HCT116 (cell line): ENCODE data around the gene PRRX2.

Source experiments
- EGR1 ChIP-seq: IDR thresholded peaks from 2 replicates; pipeline ENCODE4 v1.6.1; 2012; ENCODE audit warnings: low read depth
- POLR2A ChIP-seq: IDR thresholded peaks from 2 replicates; pipeline ENCODE4 v1.7.0; 2011; ENCODE audit warnings: borderline replicate concordance; ENCODE audit not compliant: insufficient read depth, insufficient read length; ENCODE audit errors: extremely low read depth
- YY1 ChIP-seq: IDR thresholded peaks from 2 replicates; pipeline ENCODE4 v1.6.1; 2011; ENCODE audit warnings: low read length, low read depth, moderate library complexity, mild to moderate bottlenecking; ENCODE audit not compliant: insufficient replicate concordance; ENCODE audit errors: extremely low read depth
- ZNF274 ChIP-seq: fragments of 200-500 bp; sonication (Bioruptor generic); IDR thresholded peaks from 2 replicates; pipeline ENCODE4 v1.6.1; 2014; ENCODE audit warnings: mild to moderate bottlenecking, low read depth, low read length, inconsistent platforms
- TF ChIP-seq, protein P1 (sequence below), 3 experiments: fragments of 200-600 bp in 1 of 3; sonication (generic) in 1 of 3; IDR thresholded peaks in 2 of 3; conservative IDR thresholded peaks in 1 of 3; 2 replicates each; pipeline ENCODE4 v1.5.1; 2012 to 2017; ENCODE audit warnings: low read depth in 2 of 3, low read length in 2 of 3, antibody characterized with exemption in 1 of 3, borderline replicate concordance in 1 of 3, control low read depth in 1 of 3, mild to moderate bottlenecking in 1 of 3, mixed read lengths in 1 of 3, mixed run types in 1 of 3, moderate library complexity in 1 of 3; ENCODE audit not compliant: insufficient read depth in 1 of 3
- TF ChIP-seq, protein P2 (sequence below): IDR thresholded peaks from 2 replicates; pipeline ENCODE4 v1.6.1; 2011; ENCODE audit warnings: mild to moderate bottlenecking, low read length, moderate library complexity; ENCODE audit not compliant: insufficient replicate concordance; ENCODE audit errors: extremely low read depth

DNA sequence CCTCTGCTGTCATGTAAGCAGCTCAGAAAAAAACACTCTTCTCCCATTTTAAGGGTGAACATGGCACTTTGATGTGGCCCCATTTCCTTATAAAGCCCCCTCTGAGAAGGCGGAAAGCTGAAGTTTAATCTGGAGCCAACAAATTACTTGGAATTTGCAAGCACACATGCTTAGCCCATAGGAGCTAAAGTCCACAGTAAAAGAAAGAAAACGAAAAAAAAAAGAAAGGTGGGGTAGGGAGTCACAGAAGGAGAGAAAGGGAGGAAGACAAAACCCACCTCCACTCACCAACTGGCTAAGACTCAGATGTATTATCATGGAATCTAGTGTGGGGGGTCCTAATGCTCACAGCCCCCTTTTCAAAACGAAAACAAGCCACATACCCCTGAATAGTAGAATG lies 30.4 kb downstream of the PRRX2 start:
- TF ChIP-seq, protein P1, sequence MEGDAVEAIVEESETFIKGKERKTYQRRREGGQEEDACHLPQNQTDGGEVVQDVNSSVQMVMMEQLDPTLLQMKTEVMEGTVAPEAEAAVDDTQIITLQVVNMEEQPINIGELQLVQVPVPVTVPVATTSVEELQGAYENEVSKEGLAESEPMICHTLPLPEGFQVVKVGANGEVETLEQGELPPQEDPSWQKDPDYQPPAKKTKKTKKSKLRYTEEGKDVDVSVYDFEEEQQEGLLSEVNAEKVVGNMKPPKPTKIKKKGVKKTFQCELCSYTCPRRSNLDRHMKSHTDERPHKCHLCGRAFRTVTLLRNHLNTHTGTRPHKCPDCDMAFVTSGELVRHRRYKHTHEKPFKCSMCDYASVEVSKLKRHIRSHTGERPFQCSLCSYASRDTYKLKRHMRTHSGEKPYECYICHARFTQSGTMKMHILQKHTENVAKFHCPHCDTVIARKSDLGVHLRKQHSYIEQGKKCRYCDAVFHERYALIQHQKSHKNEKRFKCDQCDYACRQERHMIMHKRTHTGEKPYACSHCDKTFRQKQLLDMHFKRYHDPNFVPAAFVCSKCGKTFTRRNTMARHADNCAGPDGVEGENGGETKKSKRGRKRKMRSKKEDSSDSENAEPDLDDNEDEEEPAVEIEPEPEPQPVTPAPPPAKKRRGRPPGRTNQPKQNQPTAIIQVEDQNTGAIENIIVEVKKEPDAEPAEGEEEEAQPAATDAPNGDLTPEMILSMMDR (IDR thresholded peaks at IDR 0.05 in 2 of 3, conservative IDR thresholded peaks at IDR 0.05 in 1 of 3; ENCODE audit: borderline replicate concordance in 1 of 3, insufficient read depth in 1 of 3, low read depth in 2 of 3, low read length in 2 of 3), result no peak
- TF ChIP-seq ZNF274 (no peak), EGR1 (no peak), YY1 (no peak), POLR2A (no peak)
- TF ChIP-seq, protein P2, sequence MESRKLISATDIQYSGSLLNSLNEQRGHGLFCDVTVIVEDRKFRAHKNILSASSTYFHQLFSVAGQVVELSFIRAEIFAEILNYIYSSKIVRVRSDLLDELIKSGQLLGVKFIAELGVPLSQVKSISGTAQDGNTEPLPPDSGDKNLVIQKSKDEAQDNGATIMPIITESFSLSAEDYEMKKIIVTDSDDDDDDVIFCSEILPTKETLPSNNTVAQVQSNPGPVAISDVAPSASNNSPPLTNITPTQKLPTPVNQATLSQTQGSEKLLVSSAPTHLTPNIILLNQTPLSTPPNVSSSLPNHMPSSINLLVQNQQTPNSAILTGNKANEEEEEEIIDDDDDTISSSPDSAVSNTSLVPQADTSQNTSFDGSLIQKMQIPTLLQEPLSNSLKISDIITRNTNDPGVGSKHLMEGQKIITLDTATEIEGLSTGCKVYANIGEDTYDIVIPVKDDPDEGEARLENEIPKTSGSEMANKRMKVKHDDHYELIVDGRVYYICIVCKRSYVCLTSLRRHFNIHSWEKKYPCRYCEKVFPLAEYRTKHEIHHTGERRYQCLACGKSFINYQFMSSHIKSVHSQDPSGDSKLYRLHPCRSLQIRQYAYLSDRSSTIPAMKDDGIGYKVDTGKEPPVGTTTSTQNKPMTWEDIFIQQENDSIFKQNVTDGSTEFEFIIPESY, result no peak
